WTC11 (cell line): ENCODE data around the gene CR2.

Source experiments
- NR2C2 ChIP-seq: sonication (generic); formaldehyde crosslinking; IDR thresholded peaks from 2 replicates; pipeline ENCODE4 v1.8.0; 2022; ENCODE audit warnings: mild to moderate bottlenecking, missing genetic modification reagents
- SMAD3 ChIP-seq: sonication (generic); formaldehyde crosslinking; IDR thresholded peaks from 2 replicates; pipeline ENCODE4 v1.8.0; 2022; ENCODE audit warnings: missing genetic modification reagents, mild to moderate bottlenecking, borderline replicate concordance
- TCF7 ChIP-seq: sonication (generic); formaldehyde crosslinking; IDR thresholded peaks from 2 replicates; pipeline ENCODE4 v1.8.0; 2022; ENCODE audit warnings: mild to moderate bottlenecking, low read depth, missing genetic modification reagents, moderate library complexity
- TEAD4 ChIP-seq: sonication (generic); formaldehyde crosslinking; IDR thresholded peaks from 2 replicates; pipeline ENCODE4 v1.8.0; 2022; ENCODE audit warnings: mild to moderate bottlenecking, missing genetic modification reagents
- ZBTB21 ChIP-seq: sonication (generic); formaldehyde crosslinking; IDR thresholded peaks from 2 replicates; pipeline ENCODE4 v1.8.1; 2023; ENCODE audit warnings: mild to moderate bottlenecking, missing genetic modification reagents, borderline replicate concordance
- TF ChIP-seq, protein P1 (sequence below): fragments of 200-600 bp; IDR thresholded peaks from 2 replicates; pipeline ENCODE4 v1.8.0; 2022; ENCODE audit warnings: antibody characterized with exemption
- TF ChIP-seq, protein P2 (sequence below): sonication (generic); formaldehyde crosslinking; IDR thresholded peaks from 2 replicates; pipeline ENCODE4 v1.8.1; 2023; ENCODE audit warnings: mild to moderate bottlenecking, missing genetic modification reagents, moderate library complexity

DNA sequence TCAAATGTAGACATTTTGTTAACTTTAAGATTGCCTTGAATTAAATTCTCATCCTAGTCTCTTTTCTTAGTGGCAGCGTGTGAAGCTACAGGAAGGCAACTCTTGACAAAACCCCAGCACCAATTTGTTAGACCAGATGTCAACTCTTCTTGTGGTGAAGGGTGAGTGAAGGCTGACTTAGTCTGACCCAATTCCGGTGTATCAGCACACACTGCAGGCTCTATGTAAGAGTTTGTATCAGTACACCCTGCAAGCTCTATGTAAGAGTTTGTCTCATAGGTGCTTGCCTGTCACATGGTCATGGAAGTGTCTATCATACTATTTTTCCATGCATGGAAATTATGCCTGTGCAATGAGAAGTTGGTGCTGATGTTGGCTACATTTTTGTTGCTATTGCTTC lies 16.8 kb downstream of the CR2 start:
- TF ChIP-seq TCF7 (CRISPR knock-in tag) (no peak), SMAD3 (CRISPR knock-in tag) (no peak), NR2C2 (no peak), ZBTB21 (CRISPR knock-in tag) (no peak), TEAD4 (no peak)
- TF ChIP-seq, protein P1, sequence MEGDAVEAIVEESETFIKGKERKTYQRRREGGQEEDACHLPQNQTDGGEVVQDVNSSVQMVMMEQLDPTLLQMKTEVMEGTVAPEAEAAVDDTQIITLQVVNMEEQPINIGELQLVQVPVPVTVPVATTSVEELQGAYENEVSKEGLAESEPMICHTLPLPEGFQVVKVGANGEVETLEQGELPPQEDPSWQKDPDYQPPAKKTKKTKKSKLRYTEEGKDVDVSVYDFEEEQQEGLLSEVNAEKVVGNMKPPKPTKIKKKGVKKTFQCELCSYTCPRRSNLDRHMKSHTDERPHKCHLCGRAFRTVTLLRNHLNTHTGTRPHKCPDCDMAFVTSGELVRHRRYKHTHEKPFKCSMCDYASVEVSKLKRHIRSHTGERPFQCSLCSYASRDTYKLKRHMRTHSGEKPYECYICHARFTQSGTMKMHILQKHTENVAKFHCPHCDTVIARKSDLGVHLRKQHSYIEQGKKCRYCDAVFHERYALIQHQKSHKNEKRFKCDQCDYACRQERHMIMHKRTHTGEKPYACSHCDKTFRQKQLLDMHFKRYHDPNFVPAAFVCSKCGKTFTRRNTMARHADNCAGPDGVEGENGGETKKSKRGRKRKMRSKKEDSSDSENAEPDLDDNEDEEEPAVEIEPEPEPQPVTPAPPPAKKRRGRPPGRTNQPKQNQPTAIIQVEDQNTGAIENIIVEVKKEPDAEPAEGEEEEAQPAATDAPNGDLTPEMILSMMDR, result no peak
- TF ChIP-seq, protein P2, sequence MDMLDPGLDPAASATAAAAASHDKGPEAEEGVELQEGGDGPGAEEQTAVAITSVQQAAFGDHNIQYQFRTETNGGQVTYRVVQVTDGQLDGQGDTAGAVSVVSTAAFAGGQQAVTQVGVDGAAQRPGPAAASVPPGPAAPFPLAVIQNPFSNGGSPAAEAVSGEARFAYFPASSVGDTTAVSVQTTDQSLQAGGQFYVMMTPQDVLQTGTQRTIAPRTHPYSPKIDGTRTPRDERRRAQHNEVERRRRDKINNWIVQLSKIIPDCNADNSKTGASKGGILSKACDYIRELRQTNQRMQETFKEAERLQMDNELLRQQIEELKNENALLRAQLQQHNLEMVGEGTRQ (CRISPR knock-in tag), result no peak
